ENCODE results near the gene ADAMTSL4.

The ADAMTSL4 gene

DNA sequence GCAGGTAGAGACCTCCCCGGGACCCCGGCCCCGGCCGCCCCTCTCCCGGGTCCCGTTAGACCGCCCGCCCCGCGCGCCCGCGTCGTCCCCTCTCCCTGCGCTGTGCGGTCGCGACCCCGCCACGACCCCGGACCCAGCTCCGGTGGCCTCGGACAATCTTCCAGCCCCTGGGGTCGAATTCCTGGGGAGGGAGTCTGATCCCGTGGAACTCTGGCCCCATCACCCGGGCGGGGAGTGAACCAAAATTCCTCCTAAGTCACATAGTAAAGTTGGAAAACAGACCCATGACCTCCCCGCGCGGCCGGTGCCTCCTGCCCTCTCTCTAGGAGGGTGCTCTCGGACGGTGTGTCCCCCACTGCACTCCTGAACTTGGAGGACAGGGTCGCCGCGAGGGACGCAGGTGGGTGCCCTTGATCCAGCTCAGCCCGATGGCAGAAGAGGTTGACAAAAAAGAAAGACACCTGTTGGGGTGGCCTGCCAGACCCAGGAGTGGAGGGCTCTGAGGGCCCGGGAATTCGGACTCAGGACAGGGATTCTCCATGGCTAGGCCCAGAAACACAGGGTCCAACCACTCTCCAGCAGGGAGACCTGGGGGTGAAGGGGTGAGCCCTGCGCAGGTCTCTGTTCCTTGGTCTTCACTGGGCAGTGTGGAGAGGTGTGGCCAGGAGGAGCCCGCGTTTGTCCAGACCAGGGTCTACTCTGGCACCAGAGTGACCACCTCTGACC lies 451 bp downstream of the ADAMTSL4 start:
- Histone ChIP-seq H3K36me3 (ENCODE audit: control insufficient read depth, insufficient read depth, low read length) (no peaks in the 10 kb centered on the region), H3K27me3 (ENCODE audit: control insufficient read depth, insufficient read depth, low read length) (peaks cover 3% of the 10 kb centered on the region; the same call in 1 of the 2 replicates), H3K9me3 (ENCODE audit: control insufficient read depth, insufficient read depth, low read length) (no peaks in the 10 kb centered on the region), H3K4me3 (ENCODE audit: low read length) (peak overlapping the region; percentile 53; the same call in 1 of the 2 replicates), H3K4me1 (ENCODE audit: control insufficient read depth, insufficient read depth, low read length) (peaks cover 8% of the 10 kb centered on the region), H3K27ac (ENCODE audit: low read length) (no peak overlapping the region)
- no CpG with 5 or more reads among the region's 43 CpGs for WGBS (ENCODE audit: insufficient coverage, insufficient read length)
- DNase-seq (ENCODE audit: low read depth, low spot score) = no peak

DNA sequence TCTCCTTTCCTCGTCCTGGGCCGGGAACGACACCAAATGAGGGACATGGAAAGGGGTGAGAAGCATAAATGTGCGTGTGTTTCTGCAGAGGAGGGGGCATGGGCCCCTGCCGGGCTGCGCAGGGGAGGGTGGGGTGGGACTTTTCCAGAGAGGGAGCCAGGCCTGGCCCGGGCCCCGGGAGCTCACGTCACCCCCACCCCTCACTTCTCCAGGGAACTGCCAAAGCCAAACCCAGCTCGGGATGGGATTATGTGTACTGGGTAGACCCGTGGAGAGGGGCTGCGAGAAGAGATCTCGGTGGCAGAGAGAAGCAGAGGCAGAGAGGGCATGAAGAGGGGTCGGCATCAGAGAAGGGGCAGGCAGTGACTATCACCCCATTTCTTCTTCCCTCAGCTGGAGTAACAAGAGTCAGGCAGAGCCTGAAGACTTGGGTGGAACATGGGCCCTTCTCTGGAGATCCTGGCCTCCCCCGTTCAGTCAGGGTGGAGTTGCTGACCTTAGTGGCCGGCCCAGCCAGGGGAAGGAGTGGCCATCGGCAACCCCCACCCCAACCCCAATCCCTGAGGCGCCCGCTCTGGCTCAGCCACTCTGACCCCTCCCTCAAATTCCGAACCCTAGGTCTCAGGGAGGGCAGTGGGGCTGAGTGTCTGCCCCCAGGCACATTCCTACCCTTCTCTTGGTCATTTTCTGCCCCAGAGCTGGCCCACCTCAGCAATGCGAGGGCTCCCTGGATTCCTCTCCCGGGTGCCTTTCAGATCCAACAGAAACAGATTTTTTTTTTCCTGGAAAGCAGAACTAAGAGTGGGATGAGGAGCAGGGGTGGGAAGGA lies 1.2 kb downstream of the ADAMTSL4 start:
- DNase-seq (ENCODE audit: low read depth, low spot score) = no peak
- no peak overlapping the region for H3K4me3 ChIP-seq (ENCODE audit: low read length)
- no peak overlapping the region for H3K27ac ChIP-seq (ENCODE audit: low read length)
- H3K36me3 ChIP-seq (ENCODE audit: control insufficient read depth, insufficient read depth, low read length) = no peaks in the 10 kb centered on the region
- H3K9me3 ChIP-seq (ENCODE audit: control insufficient read depth, insufficient read depth, low read length) = no peaks in the 10 kb centered on the region
- no CpG with 5 or more reads among the region's 22 CpGs for WGBS (ENCODE audit: insufficient coverage, insufficient read length)
- peaks cover 8% of the 10 kb centered on the region for H3K4me1 ChIP-seq (ENCODE audit: control insufficient read depth, insufficient read depth, low read length)
- peaks cover 3% of the 10 kb centered on the region; the same call in 1 of the 2 replicates for H3K27me3 ChIP-seq (ENCODE audit: control insufficient read depth, insufficient read depth, low read length)

DNA sequence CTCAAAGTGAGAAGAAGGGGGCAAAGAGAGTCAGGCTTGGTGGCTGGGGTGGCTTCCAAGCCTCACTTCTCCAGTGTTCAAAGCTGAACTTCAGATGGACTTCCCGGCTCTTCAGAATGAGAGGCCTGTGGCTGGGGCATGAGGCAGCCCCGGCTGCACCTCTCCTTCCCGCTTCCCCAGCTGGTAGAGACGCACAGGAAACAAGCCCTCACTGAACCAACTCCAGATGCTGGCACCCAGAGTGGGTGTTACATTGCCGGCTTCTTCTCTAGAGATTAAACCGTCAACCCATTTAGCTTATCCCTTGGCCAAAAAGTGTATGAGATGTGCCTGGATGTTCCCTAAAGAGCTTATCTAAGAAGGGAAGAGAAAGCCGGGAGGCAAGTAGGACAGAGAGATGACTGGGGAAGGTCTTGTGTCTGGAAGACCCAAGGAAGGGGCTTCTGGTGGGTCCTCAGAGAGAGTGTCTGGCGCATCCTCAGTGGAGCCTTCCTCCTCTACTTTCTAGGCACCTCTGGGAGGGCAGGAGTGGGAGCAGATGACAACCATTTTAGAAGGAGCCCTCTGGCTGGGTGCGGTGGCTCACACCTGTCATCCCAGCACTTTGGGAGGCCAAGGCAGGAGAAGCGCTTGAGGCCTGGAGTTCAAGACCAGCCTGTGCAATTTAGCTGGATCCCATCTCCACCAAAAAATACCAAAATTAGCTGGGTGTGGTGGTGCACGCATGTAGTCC lies 2.0 kb downstream of the ADAMTSL4 start:
- peaks cover 3% of the 10 kb centered on the region; the same call in 1 of the 2 replicates for H3K27me3 ChIP-seq (ENCODE audit: control insufficient read depth, insufficient read depth, low read length)
- no peak overlapping the region for H3K27ac ChIP-seq (ENCODE audit: low read length)
- WGBS (ENCODE audit: insufficient coverage, insufficient read length) = no CpG with 5 or more reads among the region's 11 CpGs
- no peak overlapping the region for H3K4me3 ChIP-seq (ENCODE audit: low read length)
- no peak for DNase-seq (ENCODE audit: low read depth, low spot score)
- H3K9me3 ChIP-seq (ENCODE audit: control insufficient read depth, insufficient read depth, low read length) = no peaks in the 10 kb centered on the region
- H3K4me1 ChIP-seq (ENCODE audit: control insufficient read depth, insufficient read depth, low read length) = peaks cover 8% of the 10 kb centered on the region
- no peaks in the 10 kb centered on the region for H3K36me3 ChIP-seq (ENCODE audit: control insufficient read depth, insufficient read depth, low read length)

DNA sequence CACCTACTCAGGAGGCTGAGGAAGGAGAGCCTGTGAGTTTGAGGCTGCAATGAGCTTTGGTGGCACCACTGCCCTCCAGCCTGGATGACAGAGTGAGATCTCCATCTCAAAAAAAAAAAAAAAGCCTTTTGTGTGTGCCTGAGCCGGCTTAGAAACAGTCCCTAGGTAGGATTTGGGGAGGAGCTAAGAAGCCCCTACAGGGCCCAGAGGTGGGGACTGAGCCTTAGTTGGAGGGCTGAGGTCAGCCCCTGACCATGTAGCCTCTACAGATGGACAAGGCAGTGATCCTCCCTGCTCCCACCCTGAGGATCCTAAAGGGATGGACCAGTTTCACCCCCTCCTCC lies 2.5 kb downstream of the ADAMTSL4 start:
- Histone ChIP-seq H3K4me3 (ENCODE audit: low read length) (no peak overlapping the region), H3K4me1 (ENCODE audit: control insufficient read depth, insufficient read depth, low read length) (peaks cover 8% of the 10 kb centered on the region), H3K9me3 (ENCODE audit: control insufficient read depth, insufficient read depth, low read length) (no peaks in the 10 kb centered on the region), H3K27me3 (ENCODE audit: control insufficient read depth, insufficient read depth, low read length) (peaks cover 3% of the 10 kb centered on the region; the same call in 1 of the 2 replicates), H3K27ac (ENCODE audit: low read length) (no peak overlapping the region), H3K36me3 (ENCODE audit: control insufficient read depth, insufficient read depth, low read length) (no peaks in the 10 kb centered on the region)
- DNase-seq (ENCODE audit: low read depth, low spot score) = no peak
- no CpG with 5 or more reads among the region's 1 CpG for WGBS (ENCODE audit: insufficient coverage, insufficient read length)

DNA sequence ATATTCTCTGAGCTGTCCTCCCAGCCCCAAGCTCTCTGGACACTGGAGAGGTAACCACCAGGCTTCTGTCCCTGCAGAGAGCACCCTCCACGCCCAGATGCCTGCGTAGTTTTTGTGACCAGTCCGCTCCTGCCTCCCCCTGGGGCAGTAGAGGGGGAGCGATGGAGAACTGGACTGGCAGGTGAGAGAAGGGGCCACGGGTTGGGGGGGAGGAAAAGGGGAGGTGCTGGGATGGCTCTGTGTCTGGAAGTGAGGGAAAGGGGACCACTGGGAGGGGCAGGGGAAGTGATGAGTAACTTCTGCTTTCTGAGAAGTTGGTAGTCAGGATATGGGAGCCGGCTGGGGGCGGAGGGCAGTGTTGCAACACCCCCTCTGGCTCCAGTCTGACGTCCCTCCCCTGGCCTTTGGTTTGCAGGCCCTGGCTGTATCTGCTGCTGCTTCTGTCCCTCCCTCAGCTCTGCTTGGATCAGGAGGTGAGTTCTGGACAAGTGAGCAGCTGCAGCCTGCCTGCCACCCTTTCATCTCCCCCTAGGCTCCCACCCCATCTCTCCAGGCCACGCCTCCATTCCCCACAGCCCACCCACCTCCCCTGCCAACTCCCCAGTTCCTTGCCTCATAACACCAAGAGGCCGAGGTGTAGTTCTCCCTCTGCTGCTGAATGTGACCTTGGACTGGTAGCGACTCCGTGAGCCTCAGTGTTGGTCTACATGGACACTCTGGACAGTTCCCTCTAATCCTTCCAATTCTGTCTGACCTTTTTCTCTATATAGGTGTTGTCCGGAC lies 3.1 kb downstream of the ADAMTSL4 start:
- Histone ChIP-seq H3K27me3 (ENCODE audit: control insufficient read depth, insufficient read depth, low read length) (peaks cover 3% of the 10 kb centered on the region; the same call in 1 of the 2 replicates), H3K36me3 (ENCODE audit: control insufficient read depth, insufficient read depth, low read length) (no peaks in the 10 kb centered on the region), H3K4me3 (ENCODE audit: low read length) (no peak overlapping the region), H3K9me3 (ENCODE audit: control insufficient read depth, insufficient read depth, low read length) (no peaks in the 10 kb centered on the region), H3K27ac (ENCODE audit: low read length) (no peak overlapping the region), H3K4me1 (ENCODE audit: control insufficient read depth, insufficient read depth, low read length) (peaks cover 8% of the 10 kb centered on the region)
- no peak for DNase-seq (ENCODE audit: low read depth, low spot score)
- no CpG with 5 or more reads among the region's 13 CpGs for WGBS (ENCODE audit: insufficient coverage, insufficient read length)

DNA sequence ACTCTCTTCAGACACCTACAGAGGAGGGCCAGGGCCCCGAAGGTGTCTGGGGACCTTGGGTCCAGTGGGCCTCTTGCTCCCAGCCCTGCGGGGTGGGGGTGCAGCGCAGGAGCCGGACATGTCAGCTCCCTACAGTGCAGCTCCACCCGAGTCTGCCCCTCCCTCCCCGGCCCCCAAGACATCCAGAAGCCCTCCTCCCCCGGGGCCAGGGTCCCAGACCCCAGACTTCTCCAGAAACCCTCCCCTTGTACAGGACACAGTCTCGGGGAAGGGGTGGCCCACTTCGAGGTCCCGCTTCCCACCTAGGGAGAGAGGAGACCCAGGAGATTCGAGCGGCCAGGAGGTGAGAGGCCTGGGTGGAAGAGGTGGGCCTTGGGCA lies 3.7 kb downstream of the ADAMTSL4 start:
- Histone ChIP-seq H3K9me3 (ENCODE audit: control insufficient read depth, insufficient read depth, low read length) (no peaks in the 10 kb centered on the region), H3K4me1 (ENCODE audit: control insufficient read depth, insufficient read depth, low read length) (peaks cover 8% of the 10 kb centered on the region), H3K36me3 (ENCODE audit: control insufficient read depth, insufficient read depth, low read length) (no peaks in the 10 kb centered on the region), H3K27ac (ENCODE audit: low read length) (no peak overlapping the region), H3K4me3 (ENCODE audit: low read length) (no peak overlapping the region), H3K27me3 (ENCODE audit: control insufficient read depth, insufficient read depth, low read length) (peaks cover 3% of the 10 kb centered on the region; the same call in 1 of the 2 replicates)
- DNase-seq (ENCODE audit: low read depth, low spot score) = no peak
- WGBS (ENCODE audit: insufficient coverage, insufficient read length) = no CpG with 5 or more reads among the region's 12 CpGs

DNA sequence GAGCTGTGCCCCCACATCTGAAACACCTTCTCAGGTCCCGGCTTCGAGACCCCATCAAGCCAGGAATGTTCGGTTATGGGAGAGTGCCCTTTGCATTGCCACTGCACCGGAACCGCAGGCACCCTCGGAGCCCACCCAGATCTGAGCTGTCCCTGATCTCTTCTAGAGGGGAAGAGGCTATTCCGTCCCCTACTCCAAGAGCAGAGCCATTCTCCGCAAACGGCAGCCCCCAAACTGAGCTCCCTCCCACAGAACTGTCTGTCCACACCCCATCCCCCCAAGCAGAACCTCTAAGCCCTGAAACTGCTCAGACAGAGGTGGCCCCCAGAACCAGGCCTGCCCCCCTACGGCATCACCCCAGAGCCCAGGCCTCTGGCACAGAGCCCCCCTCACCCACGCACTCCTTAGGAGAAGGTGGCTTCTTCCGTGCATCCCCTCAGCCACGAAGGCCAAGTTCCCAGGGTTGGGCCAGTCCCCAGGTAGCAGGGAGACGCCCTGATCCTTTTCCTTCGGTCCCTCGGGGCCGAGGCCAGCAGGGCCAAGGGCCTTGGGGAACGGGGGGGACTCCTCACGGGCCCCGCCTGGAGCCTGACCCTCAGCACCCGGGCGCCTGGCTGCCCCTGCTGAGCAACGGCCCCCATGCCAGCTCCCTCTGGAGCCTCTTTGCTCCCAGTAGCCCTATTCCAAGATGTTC lies 4.3 kb downstream of the ADAMTSL4 start:
- WGBS (ENCODE audit: insufficient coverage, insufficient read length) = no CpG with 5 or more reads among the region's 23 CpGs
- no peak for DNase-seq (ENCODE audit: low read depth, low spot score)
- Histone ChIP-seq H3K27ac (ENCODE audit: low read length) (no peak overlapping the region), H3K4me1 (ENCODE audit: control insufficient read depth, insufficient read depth, low read length) (peaks cover 8% of the 10 kb centered on the region), H3K36me3 (ENCODE audit: control insufficient read depth, insufficient read depth, low read length) (no peaks in the 10 kb centered on the region), H3K27me3 (ENCODE audit: control insufficient read depth, insufficient read depth, low read length) (peaks cover 1% of the 10 kb centered on the region; the same call in 1 of the 2 replicates), H3K9me3 (ENCODE audit: control insufficient read depth, insufficient read depth, low read length) (no peaks in the 10 kb centered on the region), H3K4me3 (ENCODE audit: low read length) (no peak overlapping the region)

DNA sequence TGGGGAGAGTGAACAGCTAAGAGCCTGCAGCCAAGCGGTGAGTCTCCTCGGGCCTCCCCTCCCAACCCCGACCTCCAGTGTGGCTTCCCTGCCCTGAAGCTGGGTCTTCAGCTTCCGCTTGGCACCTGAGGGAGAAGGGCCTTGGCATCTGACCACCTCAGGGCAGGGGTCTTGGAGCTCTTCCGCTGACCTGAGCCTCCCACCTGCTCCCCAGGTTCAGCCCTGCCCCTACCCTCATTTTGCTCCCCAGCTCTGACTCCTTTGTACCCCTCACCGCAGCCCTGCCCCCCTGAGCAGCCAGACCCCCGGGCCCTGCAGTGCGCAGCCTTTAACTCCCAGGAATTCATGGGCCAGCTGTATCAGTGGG lies 4.9 kb downstream of the ADAMTSL4 start:
- Histone ChIP-seq H3K27me3 (ENCODE audit: control insufficient read depth, insufficient read depth, low read length) (no peaks in the 10 kb centered on the region), H3K4me1 (ENCODE audit: control insufficient read depth, insufficient read depth, low read length) (peaks cover 8% of the 10 kb centered on the region), H3K27ac (ENCODE audit: low read length) (no peak overlapping the region), H3K4me3 (ENCODE audit: low read length) (no peak overlapping the region), H3K9me3 (ENCODE audit: control insufficient read depth, insufficient read depth, low read length) (no peaks in the 10 kb centered on the region), H3K36me3 (ENCODE audit: control insufficient read depth, insufficient read depth, low read length) (no peaks in the 10 kb centered on the region)
- no peak for DNase-seq (ENCODE audit: low read depth, low spot score)
- WGBS (ENCODE audit: insufficient coverage, insufficient read length) = no CpG with 5 or more reads among the region's 8 CpGs

DNA sequence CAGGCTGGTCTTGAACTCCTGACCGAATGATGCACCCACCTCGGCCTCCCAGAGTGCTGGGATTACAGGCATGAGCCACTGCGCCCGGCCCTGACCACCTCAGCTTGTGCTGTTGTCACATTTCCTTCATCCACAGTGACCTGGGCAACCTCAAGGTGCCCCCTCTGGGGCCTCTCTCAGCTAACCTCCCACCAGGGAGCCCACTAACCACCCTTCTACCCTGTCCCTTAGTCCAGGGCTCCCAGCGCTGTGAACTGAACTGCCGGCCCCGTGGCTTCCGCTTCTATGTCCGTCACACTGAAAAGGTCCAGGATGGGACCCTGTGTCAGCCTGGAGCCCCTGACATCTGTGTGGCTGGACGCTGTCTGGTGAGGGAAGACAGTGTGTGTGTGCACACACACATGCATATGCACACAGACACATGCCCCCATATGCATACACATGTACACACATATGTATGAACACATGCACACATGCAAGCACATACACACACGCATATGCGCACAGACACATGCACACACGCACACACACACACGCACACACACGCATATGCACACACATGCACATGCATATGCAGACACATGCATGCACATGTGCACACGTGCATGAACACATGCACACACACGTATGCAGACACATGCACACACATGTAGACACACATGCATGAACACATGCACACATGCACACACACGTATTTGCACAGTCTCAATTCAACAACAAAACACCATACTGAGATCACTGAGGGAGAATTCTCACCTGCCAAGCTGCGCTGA lies 6.2 kb downstream of the ADAMTSL4 start:
- no CpG with 5 or more reads among the region's 19 CpGs for WGBS (ENCODE audit: insufficient coverage, insufficient read length)
- no peak overlapping the region for H3K27ac ChIP-seq (ENCODE audit: low read length)

More for the DNA sequence above, 6.2 kb downstream of the ADAMTSL4 start:
- Histone ChIP-seq H3K27me3 (ENCODE audit: control insufficient read depth, insufficient read depth, low read length) (no peaks in the 10 kb centered on the region), H3K36me3 (ENCODE audit: control insufficient read depth, insufficient read depth, low read length) (no peaks in the 10 kb centered on the region), H3K4me3 (ENCODE audit: low read length) (no peak overlapping the region), H3K4me1 (ENCODE audit: control insufficient read depth, insufficient read depth, low read length) (peaks cover 10% of the 10 kb centered on the region), H3K9me3 (ENCODE audit: control insufficient read depth, insufficient read depth, low read length) (no peaks in the 10 kb centered on the region)
- DNase-seq (ENCODE audit: low read depth, low spot score) = no peak

Measured in iPS DF 6.9 (cell line).